Liver (tissue), 9 donors: ENCODE results near the gene NBEAL1. TPM values are rescaled to one million over a fixed set of nuclear protein-coding genes. Genes with fewer than 3 reads are reported as not detected.
"Not testable (repeated sequence)": the region's sequence is repeated elsewhere in the genome, so short reads cannot be mapped to it uniquely, and the experiment has no call there.

Experiments
- DNase-seq: peaks from one replicate; pipeline ENCODE4 v3.0.0-alpha.2; 2017; ENCODE audit warnings: low spot score
- H3K27ac ChIP-seq, 2 donors: one replicate each; pipeline ENCODE4 v1.7.0; 2013; ENCODE audit warnings: inconsistent platforms in 2 of 2, low read length in 2 of 2, control low read depth in 1 of 2, low read depth in 1 of 2, mild to moderate bottlenecking in 1 of 2
- H3K27me3 ChIP-seq, 4 donors: one replicate each; pipeline versions ENCODE4 v1.6.1 to v1.7.0; 2013; ENCODE audit warnings: low read length in 3 of 4, inconsistent platforms in 1 of 4, mild to moderate bottlenecking in 1 of 4, moderate library complexity in 1 of 4; ENCODE audit not compliant: control insufficient read depth in 4 of 4, insufficient read depth in 4 of 4
- H3K36me3 ChIP-seq, 4 donors: one replicate each; pipeline versions ENCODE4 v1.6.1 to v1.7.0; 2013; ENCODE audit warnings: low read length in 3 of 4, mild to moderate bottlenecking in 3 of 4, low read depth in 1 of 4, moderate library complexity in 1 of 4; ENCODE audit not compliant: control insufficient read depth in 4 of 4, insufficient read depth in 3 of 4
- H3K4me1 ChIP-seq, 4 donors: one replicate each; pipeline versions ENCODE4 v1.6.1 to v1.7.0; 2013; ENCODE audit warnings: low read length in 3 of 4, mild to moderate bottlenecking in 3 of 4, moderate library complexity in 1 of 4; ENCODE audit not compliant: control insufficient read depth in 4 of 4, insufficient read depth in 4 of 4
- H3K4me3 ChIP-seq, 3 donors: one replicate each; pipeline versions ENCODE4 v1.6.1 to v1.7.0; 2013; ENCODE audit warnings: low read length in 3 of 3, control low read depth in 1 of 3, low read depth in 1 of 3, mild to moderate bottlenecking in 1 of 3
- H3K9ac ChIP-seq, 2 donors: one replicate each; pipeline ENCODE4 v1.7.0; 2013; ENCODE audit warnings: low read length in 2 of 2, mild to moderate bottlenecking in 2 of 2, moderate library complexity in 2 of 2, control low read depth in 1 of 2, low read depth in 1 of 2
- H3K9me3 ChIP-seq, 4 donors: one replicate each; pipeline versions ENCODE4 v1.6.1 to v1.7.0; 2013; ENCODE audit warnings: low read length in 3 of 4; ENCODE audit not compliant: control insufficient read depth in 4 of 4
- FOXA1 ChIP-seq: IDR thresholded peaks from 2 replicates; pipeline ENCODE4 v1.6.1; 2016; ENCODE audit warnings: antibody characterized with exemption
- HNF4A ChIP-seq, 2 donors: conservative IDR thresholded peaks; 2 replicates each; pipeline ENCODE4 v1.6.1; 2016; ENCODE audit warnings: antibody characterized with exemption in 2 of 2, mild to moderate bottlenecking in 2 of 2
- HNF4G ChIP-seq: IDR thresholded peaks from 2 replicates; pipeline ENCODE4 v1.6.1; 2016; ENCODE audit warnings: antibody characterized with exemption
- NR2F2 ChIP-seq: IDR thresholded peaks from 2 replicates; pipeline ENCODE4 v1.6.1; 2016; ENCODE audit warnings: antibody characterized with exemption
- RAD21 ChIP-seq, 2 donors: IDR thresholded peaks; 2 replicates each; pipeline ENCODE4 v1.6.1; 2016; ENCODE audit warnings: antibody characterized with exemption in 2 of 2, mild to moderate bottlenecking in 2 of 2
- RXRA ChIP-seq, 2 donors: IDR thresholded peaks; 2 replicates each; pipeline ENCODE4 v1.6.1; 2017 to 2018; ENCODE audit warnings: antibody characterized with exemption in 2 of 2, mild to moderate bottlenecking in 1 of 2
- TAF1 ChIP-seq: conservative IDR thresholded peaks from 2 replicates; pipeline ENCODE4 v1.6.1; 2016; ENCODE audit warnings: antibody characterized with exemption, mild to moderate bottlenecking
- YY1 ChIP-seq: IDR thresholded peaks from 2 replicates; pipeline ENCODE4 v1.6.1; 2016; ENCODE audit warnings: antibody characterized with exemption, mild to moderate bottlenecking
- WGBS: extraction: QIAGEN DNeasy Blood & Tissue Kit; methylation state at CpG from one replicate; pipeline ENCODE4 v1.1.7; 2013; 5-methylcytosine and 5-hydroxymethylcytosine counted together
- polyA plus RNA-seq, 2 donors: library from polyadenylated mRNA; stranded (reverse) in 1 of 2; unstranded in 1 of 2; fragments of 200-250 nt in 1 of 2; fragments of >200 nt in 1 of 2; fragmentation: Nextera tagmentation in 1 of 2; extraction: Ambion mirVana in 1 of 2; gene quantifications; one replicate each; pipeline versions ENCODE4 v1.2.1 to v1.2.3, GENCODE V29; 2013 to 2015
- total RNA-seq, 2 donors: library from RNA; depleted of rRNA; stranded (reverse); fragments of >200 nt; gene quantifications; one replicate each; pipeline ENCODE4 v1.2.3, GENCODE V29; 2014
- TF ChIP-seq, protein P1 (sequence below): fragments of 150-350 bp; IDR thresholded peaks from 2 replicates; pipeline ENCODE4 v1.5.1; 2017; ENCODE audit warnings: improper control_type of control experiment, low read depth, low read length; ENCODE audit not compliant: missing input control
- TF ChIP-seq, protein P2 (sequence below): IDR thresholded peaks from 2 replicates; pipeline ENCODE4 v1.6.1; 2016; ENCODE audit warnings: antibody characterized with exemption, mild to moderate bottlenecking
- TF ChIP-seq, protein P3 (sequence below): IDR thresholded peaks from 2 replicates; pipeline ENCODE4 v1.6.1; 2016; ENCODE audit warnings: antibody characterized with exemption
- donor health status: healthy.
- donor health status: healthy.
- donor health status: healthy.
- donor health status: healthy.
- donor health status: healthy.

Gene NBEAL1
- total and polyA plus RNA-seq, 4 donors: 4.4 to 47.9 (median 17.0) TPM

DNA sequence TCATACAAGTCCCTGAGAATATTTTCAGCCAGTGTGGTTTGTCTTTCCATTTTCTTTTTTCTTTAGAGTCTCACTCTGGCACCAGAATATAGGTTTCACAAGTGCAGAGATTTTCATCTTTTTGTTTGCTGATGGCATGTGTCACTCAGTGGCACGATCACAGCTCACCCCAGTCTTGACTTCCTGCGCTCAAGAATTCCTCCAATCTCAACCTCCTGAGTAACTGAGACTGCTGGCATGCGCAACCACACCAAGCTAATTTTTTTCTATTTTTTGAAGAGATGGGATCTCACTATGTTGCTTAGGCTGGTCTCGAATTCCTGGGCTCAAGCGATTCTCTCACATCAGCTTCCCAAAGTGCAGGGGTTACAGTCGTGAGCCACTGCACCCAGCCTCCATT is 23.9 kb downstream of the NBEAL1 start (continued):
- TF ChIP-seq, protein P1, sequence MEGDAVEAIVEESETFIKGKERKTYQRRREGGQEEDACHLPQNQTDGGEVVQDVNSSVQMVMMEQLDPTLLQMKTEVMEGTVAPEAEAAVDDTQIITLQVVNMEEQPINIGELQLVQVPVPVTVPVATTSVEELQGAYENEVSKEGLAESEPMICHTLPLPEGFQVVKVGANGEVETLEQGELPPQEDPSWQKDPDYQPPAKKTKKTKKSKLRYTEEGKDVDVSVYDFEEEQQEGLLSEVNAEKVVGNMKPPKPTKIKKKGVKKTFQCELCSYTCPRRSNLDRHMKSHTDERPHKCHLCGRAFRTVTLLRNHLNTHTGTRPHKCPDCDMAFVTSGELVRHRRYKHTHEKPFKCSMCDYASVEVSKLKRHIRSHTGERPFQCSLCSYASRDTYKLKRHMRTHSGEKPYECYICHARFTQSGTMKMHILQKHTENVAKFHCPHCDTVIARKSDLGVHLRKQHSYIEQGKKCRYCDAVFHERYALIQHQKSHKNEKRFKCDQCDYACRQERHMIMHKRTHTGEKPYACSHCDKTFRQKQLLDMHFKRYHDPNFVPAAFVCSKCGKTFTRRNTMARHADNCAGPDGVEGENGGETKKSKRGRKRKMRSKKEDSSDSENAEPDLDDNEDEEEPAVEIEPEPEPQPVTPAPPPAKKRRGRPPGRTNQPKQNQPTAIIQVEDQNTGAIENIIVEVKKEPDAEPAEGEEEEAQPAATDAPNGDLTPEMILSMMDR: no peak
- no peak for TF ChIP-seq HNF4G

DNA sequence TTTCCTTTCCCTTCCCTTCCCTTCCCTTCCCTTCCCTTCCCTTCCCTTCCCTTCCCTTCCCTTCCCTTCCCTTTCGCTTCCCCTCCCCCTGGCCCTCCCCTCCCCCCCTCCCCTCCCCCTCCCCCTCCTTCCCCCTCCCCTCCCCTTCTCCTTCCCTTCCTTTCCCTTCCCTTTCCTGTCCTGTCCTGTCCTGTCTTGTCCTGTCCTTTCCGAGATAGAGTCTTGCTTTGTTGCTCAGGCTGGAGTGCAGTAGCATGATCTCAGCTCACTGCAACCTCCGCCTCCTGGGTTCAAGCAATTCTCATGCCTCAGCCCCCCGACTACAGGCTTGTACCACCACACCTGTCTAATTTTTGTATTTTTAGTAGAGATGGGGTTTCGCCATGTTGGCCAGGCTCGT is 24.5 kb downstream of the NBEAL1 start:
- H3K4me3 ChIP-seq, H3K27me3 ChIP-seq, H3K36me3 ChIP-seq, H3K27ac ChIP-seq, DNase-seq, H3K9me3 ChIP-seq, H3K4me1 ChIP-seq, H3K9ac ChIP-seq: not testable (repeated sequence)
- 85% methylated on average over 6 of the region's 6 CpGs for WGBS

DNA sequence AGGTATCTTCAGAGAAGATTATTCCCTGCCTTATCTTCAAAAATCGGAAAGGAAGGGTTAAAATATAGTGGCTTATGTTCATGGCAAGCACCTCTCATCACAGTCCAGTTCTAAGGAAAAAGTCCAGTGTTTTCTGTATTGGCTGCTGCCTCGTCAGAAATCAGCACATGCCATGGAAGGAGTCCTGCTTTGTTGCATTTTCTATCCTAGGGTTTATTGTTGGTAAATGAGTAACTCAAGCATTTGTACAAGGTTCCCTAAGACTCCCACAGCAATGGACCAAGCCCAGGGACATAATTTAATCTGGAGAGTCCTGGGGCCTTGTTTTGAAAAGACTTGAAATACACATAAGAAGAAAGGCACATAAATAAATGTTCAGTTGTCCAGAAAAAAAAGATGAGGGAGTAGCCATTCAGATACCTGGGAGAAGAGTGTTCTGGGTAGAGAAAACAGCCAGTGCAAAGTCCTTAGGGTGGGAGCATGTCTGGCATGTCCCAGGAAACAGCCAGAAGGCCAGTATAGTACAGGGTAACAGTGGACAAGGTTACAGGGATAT is 26.4 kb downstream of the NBEAL1 start:
- TF ChIP-seq RXRA (IDR thresholded peaks at IDR 0.05) (no peak), TAF1 (no peak), FOXA1 (no peak), RAD21 (IDR thresholded peaks at IDR 0.05) (no peak), HNF4A (conservative IDR thresholded peaks at IDR 0.05) (no peak), NR2F2 (no peak), YY1 (no peak), HNF4G (no peak)
- TF ChIP-seq, protein P1: no peak
- TF ChIP-seq, protein P2, sequence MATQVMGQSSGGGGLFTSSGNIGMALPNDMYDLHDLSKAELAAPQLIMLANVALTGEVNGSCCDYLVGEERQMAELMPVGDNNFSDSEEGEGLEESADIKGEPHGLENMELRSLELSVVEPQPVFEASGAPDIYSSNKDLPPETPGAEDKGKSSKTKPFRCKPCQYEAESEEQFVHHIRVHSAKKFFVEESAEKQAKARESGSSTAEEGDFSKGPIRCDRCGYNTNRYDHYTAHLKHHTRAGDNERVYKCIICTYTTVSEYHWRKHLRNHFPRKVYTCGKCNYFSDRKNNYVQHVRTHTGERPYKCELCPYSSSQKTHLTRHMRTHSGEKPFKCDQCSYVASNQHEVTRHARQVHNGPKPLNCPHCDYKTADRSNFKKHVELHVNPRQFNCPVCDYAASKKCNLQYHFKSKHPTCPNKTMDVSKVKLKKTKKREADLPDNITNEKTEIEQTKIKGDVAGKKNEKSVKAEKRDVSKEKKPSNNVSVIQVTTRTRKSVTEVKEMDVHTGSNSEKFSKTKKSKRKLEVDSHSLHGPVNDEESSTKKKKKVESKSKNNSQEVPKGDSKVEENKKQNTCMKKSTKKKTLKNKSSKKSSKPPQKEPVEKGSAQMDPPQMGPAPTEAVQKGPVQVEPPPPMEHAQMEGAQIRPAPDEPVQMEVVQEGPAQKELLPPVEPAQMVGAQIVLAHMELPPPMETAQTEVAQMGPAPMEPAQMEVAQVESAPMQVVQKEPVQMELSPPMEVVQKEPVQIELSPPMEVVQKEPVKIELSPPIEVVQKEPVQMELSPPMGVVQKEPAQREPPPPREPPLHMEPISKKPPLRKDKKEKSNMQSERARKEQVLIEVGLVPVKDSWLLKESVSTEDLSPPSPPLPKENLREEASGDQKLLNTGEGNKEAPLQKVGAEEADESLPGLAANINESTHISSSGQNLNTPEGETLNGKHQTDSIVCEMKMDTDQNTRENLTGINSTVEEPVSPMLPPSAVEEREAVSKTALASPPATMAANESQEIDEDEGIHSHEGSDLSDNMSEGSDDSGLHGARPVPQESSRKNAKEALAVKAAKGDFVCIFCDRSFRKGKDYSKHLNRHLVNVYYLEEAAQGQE: no peak
- TF ChIP-seq, protein P3, sequence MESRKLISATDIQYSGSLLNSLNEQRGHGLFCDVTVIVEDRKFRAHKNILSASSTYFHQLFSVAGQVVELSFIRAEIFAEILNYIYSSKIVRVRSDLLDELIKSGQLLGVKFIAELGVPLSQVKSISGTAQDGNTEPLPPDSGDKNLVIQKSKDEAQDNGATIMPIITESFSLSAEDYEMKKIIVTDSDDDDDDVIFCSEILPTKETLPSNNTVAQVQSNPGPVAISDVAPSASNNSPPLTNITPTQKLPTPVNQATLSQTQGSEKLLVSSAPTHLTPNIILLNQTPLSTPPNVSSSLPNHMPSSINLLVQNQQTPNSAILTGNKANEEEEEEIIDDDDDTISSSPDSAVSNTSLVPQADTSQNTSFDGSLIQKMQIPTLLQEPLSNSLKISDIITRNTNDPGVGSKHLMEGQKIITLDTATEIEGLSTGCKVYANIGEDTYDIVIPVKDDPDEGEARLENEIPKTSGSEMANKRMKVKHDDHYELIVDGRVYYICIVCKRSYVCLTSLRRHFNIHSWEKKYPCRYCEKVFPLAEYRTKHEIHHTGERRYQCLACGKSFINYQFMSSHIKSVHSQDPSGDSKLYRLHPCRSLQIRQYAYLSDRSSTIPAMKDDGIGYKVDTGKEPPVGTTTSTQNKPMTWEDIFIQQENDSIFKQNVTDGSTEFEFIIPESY: no peak
- Histone ChIP-seq H3K36me3 (peaks cover 0 to 7% (median 5%) of the 10 kb centered on the region in 4 donors), H3K27me3 (no peaks in the 10 kb centered on the region), H3K4me1 (peaks cover 0 to 3% (median 1%) of the 10 kb centered on the region in 4 donors), H3K9ac (no peak overlapping the region), H3K9me3 (no peaks in the 10 kb centered on the region), H3K4me3 (no peak overlapping the region), H3K27ac (no peak overlapping the region)
- no peak for DNase-seq
- WGBS: 59% methylated on average over 2 of the region's 2 CpGs
